ENCODE data around the gene PLXNA2. TPM values are rescaled to one million over a fixed set of nuclear protein-coding genes. Genes with fewer than 3 reads are reported as not detected.

PLXNA2 gene
- total RNA-seq, 1 donor from 2014 or later: 0.07 TPM

- Mint-ChIP-seq H3K27me3 (ENCODE audit: low read depth) (peaks cover 26% of the 10 kb centered on the region), H3K9me3 (no peaks in the 10 kb centered on the region), H3K4me1 (ENCODE audit: low read depth) (no peaks in the 10 kb centered on the region), H3K36me3 (ENCODE audit: low read depth) (no peaks in the 10 kb centered on the region), H3K27ac (no peak overlapping the region), H3K4me3 (ENCODE audit: low read depth) (no peak overlapping the region)
- no peak for DNase-seq (ENCODE audit: low spot score)
- intact Hi-C loops (cut with micrococcal nuclease): no loop called here
Observed at GRCh38 chr1:208219659-208220282, 24.4 kb downstream of the PLXNA2 start.

GRCh38 chr1:208219098-208219658, 25.0 kb downstream of the PLXNA2 start:
- intact Hi-C loops (cut with micrococcal nuclease): no loop called here
- Mint-ChIP-seq H3K4me1 (ENCODE audit: low read depth) (no peaks in the 10 kb centered on the region), H3K36me3 (ENCODE audit: low read depth) (no peaks in the 10 kb centered on the region), H3K27ac (no peak overlapping the region), H3K27me3 (ENCODE audit: low read depth) (peaks cover 23% of the 10 kb centered on the region), H3K4me3 (ENCODE audit: low read depth) (no peak overlapping the region), H3K9me3 (no peaks in the 10 kb centered on the region)
- DNase-seq (ENCODE audit: low spot score): no peak

- Mint-ChIP-seq H3K36me3 (ENCODE audit: low read depth) (no peaks in the 10 kb centered on the region), H3K27ac (no peak overlapping the region)
Observed at GRCh38 chr1:208218237-208219097, 25.7 kb downstream of the PLXNA2 start.

GRCh38 chr1:208217781-208218180, 26.4 kb downstream of the PLXNA2 start:
- Mint-ChIP-seq H3K27ac (no peak overlapping the region), H3K27me3 (ENCODE audit: low read depth) (peaks cover 24% of the 10 kb centered on the region), H3K9me3 (no peaks in the 10 kb centered on the region), H3K36me3 (ENCODE audit: low read depth) (no peaks in the 10 kb centered on the region), H3K4me3 (ENCODE audit: low read depth) (no peak overlapping the region), H3K4me1 (ENCODE audit: low read depth) (no peaks in the 10 kb centered on the region)
- DNase-seq (ENCODE audit: low spot score): no peak
- intact Hi-C loops (cut with micrococcal nuclease): no loop called here

More at GRCh38 chr1:208218237-208219097, 25.7 kb downstream of the PLXNA2 start:
- DNase-seq (ENCODE audit: low spot score): no peak
- H3K4me3 Mint-ChIP-seq (ENCODE audit: low read depth): no peak overlapping the region
- H3K4me1 Mint-ChIP-seq (ENCODE audit: low read depth): no peaks in the 10 kb centered on the region
- no peaks in the 10 kb centered on the region for H3K9me3 Mint-ChIP-seq
- intact Hi-C loops (cut with micrococcal nuclease): no loop called here
- H3K27me3 Mint-ChIP-seq (ENCODE audit: low read depth): peaks cover 24% of the 10 kb centered on the region

GRCh38 chr1:208216806-208217205, 27.4 kb downstream of the PLXNA2 start:
- no peaks in the 10 kb centered on the region for H3K9me3 Mint-ChIP-seq
- no peaks in the 10 kb centered on the region for H3K36me3 Mint-ChIP-seq (ENCODE audit: low read depth)
- no peak overlapping the region for H3K4me3 Mint-ChIP-seq (ENCODE audit: low read depth)
- intact Hi-C loops (cut with micrococcal nuclease): no loop called here
- DNase-seq (ENCODE audit: low spot score): no peak
- no peak overlapping the region for H3K27ac Mint-ChIP-seq
- no peaks in the 10 kb centered on the region for H3K4me1 Mint-ChIP-seq (ENCODE audit: low read depth)
- peaks cover 21% of the 10 kb centered on the region for H3K27me3 Mint-ChIP-seq (ENCODE audit: low read depth)

- intact Hi-C loops (cut with micrococcal nuclease): no loop called here
Observed at GRCh38 chr1:208216062-208216461, 28.1 kb downstream of the PLXNA2 start.

GRCh38 chr1:208215393-208215792, 28.8 kb downstream of the PLXNA2 start:
- H3K4me1 Mint-ChIP-seq (ENCODE audit: low read depth): no peaks in the 10 kb centered on the region
- intact Hi-C loops (cut with micrococcal nuclease): no loop called here
- no peak overlapping the region for H3K4me3 Mint-ChIP-seq (ENCODE audit: low read depth)
- H3K27ac Mint-ChIP-seq: no peak overlapping the region
- H3K9me3 Mint-ChIP-seq: no peaks in the 10 kb centered on the region
- no peaks in the 10 kb centered on the region for H3K36me3 Mint-ChIP-seq (ENCODE audit: low read depth)
- no peak for DNase-seq (ENCODE audit: low spot score)
- peaks cover 21% of the 10 kb centered on the region for H3K27me3 Mint-ChIP-seq (ENCODE audit: low read depth)

More at GRCh38 chr1:208216062-208216461, 28.1 kb downstream of the PLXNA2 start:
- H3K27me3 Mint-ChIP-seq (ENCODE audit: low read depth): peaks cover 25% of the 10 kb centered on the region
- H3K4me3 Mint-ChIP-seq (ENCODE audit: low read depth): no peak overlapping the region
- no peaks in the 10 kb centered on the region for H3K4me1 Mint-ChIP-seq (ENCODE audit: low read depth)
- H3K9me3 Mint-ChIP-seq: no peaks in the 10 kb centered on the region
- no peak for DNase-seq (ENCODE audit: low spot score)
- H3K36me3 Mint-ChIP-seq (ENCODE audit: low read depth): no peaks in the 10 kb centered on the region
- H3K27ac Mint-ChIP-seq: no peak overlapping the region

- Mint-ChIP-seq H3K27me3 (ENCODE audit: low read depth) (peaks cover 20% of the 10 kb centered on the region), H3K9me3 (no peaks in the 10 kb centered on the region), H3K27ac (no peak overlapping the region), H3K4me1 (ENCODE audit: low read depth) (no peaks in the 10 kb centered on the region), H3K36me3 (ENCODE audit: low read depth) (no peaks in the 10 kb centered on the region), H3K4me3 (ENCODE audit: low read depth) (no peak overlapping the region)
- intact Hi-C loops (cut with micrococcal nuclease): no loop called here
- no peak for DNase-seq (ENCODE audit: low spot score)
Observed at GRCh38 chr1:208213786-208214185, 30.4 kb downstream of the PLXNA2 start.

GRCh38 chr1:208212893-208213292, 31.3 kb downstream of the PLXNA2 start:
- H3K9me3 Mint-ChIP-seq: no peaks in the 10 kb centered on the region
- H3K27ac Mint-ChIP-seq: no peak overlapping the region
- no peak for DNase-seq (ENCODE audit: low spot score)
- peaks cover 20% of the 10 kb centered on the region for H3K27me3 Mint-ChIP-seq (ENCODE audit: low read depth)
- H3K36me3 Mint-ChIP-seq (ENCODE audit: low read depth): no peaks in the 10 kb centered on the region
- no peaks in the 10 kb centered on the region for H3K4me1 Mint-ChIP-seq (ENCODE audit: low read depth)
- H3K4me3 Mint-ChIP-seq (ENCODE audit: low read depth): no peak overlapping the region
- intact Hi-C loops (cut with micrococcal nuclease): no loop called here

- no peaks in the 10 kb centered on the region for H3K9me3 Mint-ChIP-seq
- H3K4me3 Mint-ChIP-seq (ENCODE audit: low read depth): no peak overlapping the region
- intact Hi-C loops (cut with micrococcal nuclease): no loop called here
- no peak overlapping the region for H3K27ac Mint-ChIP-seq
- no peaks in the 10 kb centered on the region for H3K36me3 Mint-ChIP-seq (ENCODE audit: low read depth)
- DNase-seq (ENCODE audit: low spot score): no peak
- no peaks in the 10 kb centered on the region for H3K4me1 Mint-ChIP-seq (ENCODE audit: low read depth)
- peaks cover 20% of the 10 kb centered on the region for H3K27me3 Mint-ChIP-seq (ENCODE audit: low read depth)
Observed at GRCh38 chr1:208211921-208212843, 32.0 kb downstream of the PLXNA2 start.

GRCh38 chr1:208209896-208210589, 34.1 kb downstream of the PLXNA2 start:
- H3K27me3 Mint-ChIP-seq (ENCODE audit: low read depth): peaks cover 15% of the 10 kb centered on the region
- H3K4me1 Mint-ChIP-seq (ENCODE audit: low read depth): no peaks in the 10 kb centered on the region
- no peak for DNase-seq (ENCODE audit: low spot score)
- no peak overlapping the region for H3K4me3 Mint-ChIP-seq (ENCODE audit: low read depth)
- H3K27ac Mint-ChIP-seq: no peak overlapping the region
- intact Hi-C loops (cut with micrococcal nuclease): no loop called here
- H3K36me3 Mint-ChIP-seq (ENCODE audit: low read depth): no peaks in the 10 kb centered on the region
- no peaks in the 10 kb centered on the region for H3K9me3 Mint-ChIP-seq

- Mint-ChIP-seq H3K4me1 (ENCODE audit: low read depth) (no peaks in the 10 kb centered on the region), H3K9me3 (no peaks in the 10 kb centered on the region), H3K27me3 (ENCODE audit: low read depth) (peaks cover 11% of the 10 kb centered on the region), H3K4me3 (ENCODE audit: low read depth) (no peak overlapping the region), H3K36me3 (ENCODE audit: low read depth) (no peaks in the 10 kb centered on the region), H3K27ac (no peak overlapping the region)
- intact Hi-C loops (cut with micrococcal nuclease): no loop called here
- no peak for DNase-seq (ENCODE audit: low spot score)
Observed at GRCh38 chr1:208209286-208209685, 34.9 kb downstream of the PLXNA2 start.
